ENCODE measurements around the gene DCUN1D2.
A peak's percentile ranks its signal among the peaks of the same experiment; 100 is the strongest.
"Not testable (repeated sequence)": the region's sequence is repeated elsewhere in the genome, so short reads cannot be mapped to it uniquely, and the experiment has no call there.

Gene DCUN1D2

DNA sequence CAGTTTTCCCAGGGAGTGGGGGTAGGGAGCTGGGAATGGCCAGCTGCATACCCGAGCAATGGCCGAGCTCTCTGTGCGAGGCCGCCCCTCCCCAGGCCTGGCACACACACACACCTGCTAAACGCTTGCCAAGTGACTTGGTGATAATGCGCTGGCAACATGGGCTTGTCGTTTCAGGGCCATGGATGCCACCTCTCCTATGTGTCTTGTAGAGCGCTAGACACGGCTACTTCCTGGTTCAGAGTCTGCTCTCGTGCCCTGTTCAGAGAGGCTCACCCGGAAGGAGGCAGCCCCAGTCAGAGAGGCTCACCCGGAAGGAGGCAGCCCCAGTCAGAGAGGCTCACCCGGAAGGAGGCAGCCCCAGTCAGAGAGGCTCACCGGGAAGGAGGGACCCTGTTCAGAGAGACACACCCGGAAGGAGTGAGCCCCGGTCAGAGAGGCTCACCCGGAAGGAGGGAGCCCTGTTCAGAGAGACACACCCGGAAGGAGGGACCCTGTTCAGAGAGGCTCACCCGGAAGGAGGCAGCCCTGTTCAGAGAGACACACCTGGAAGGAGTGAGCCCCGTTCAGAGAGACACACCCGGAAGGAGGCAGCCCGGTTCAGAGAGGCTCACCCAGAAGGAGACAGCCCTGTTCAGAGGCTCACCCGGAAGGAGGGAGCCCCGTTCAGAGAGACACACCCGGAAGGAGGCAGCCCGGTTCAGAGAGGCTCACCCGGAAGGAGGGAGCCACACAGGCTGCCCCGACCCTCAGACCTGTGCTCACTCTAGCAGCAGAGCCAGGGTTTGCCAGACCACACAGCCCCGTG is 41.4 kb downstream of the DCUN1D2 start:
- DNase-seq (ENCODE audit: low read depth in 2 of 3, low spot score in 2 of 3): peak in 1 of 3 experiments; percentile 10

DNA sequence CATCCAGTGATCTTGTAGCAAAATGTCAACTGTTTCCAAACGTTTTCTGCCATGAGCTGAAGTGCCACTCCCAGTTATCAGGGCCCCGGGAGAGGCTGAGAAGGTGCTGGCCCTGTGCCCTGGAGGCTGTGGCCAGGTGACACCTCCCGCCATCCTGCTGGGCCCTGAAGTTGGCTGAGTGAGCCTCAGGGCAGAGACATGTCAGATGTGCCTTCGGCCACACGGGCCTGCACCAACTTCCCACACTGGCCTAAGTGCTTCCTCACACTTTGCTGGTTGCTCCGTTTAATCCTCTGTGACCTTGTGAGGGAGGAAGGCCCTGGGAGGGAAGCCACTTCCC is 42.0 kb downstream of the DCUN1D2 start:
- no peak for DNase-seq (ENCODE audit: low read depth in 2 of 3, low spot score in 2 of 3)

DNA sequence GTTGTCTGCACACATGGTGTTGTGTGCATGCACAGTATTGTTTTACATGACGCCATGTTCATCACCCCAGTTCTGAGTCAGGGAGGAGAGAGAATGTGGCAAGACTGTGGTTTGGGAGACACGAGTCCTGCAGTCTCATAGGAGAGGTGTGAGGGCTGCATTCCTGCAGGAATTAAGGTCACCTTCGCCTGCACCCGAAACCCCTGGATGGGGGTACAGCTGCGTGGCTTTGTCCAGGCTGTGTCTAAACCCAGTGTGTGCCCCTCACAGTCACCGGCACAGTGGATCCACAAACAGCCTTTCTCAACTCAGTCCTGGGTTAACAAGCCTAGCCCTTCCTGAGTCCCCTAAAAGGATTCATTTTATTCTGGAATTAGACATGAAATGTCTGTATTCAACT is 42.9 kb downstream of the DCUN1D2 start:
- DNase-seq (ENCODE audit: low read depth in 2 of 3, low spot score in 2 of 3): no peak

- DNase-seq (ENCODE audit: low read depth in 2 of 3, low spot score in 2 of 3): no peak
These were observed 44.0 kb downstream of the DCUN1D2 start for GRCh38 chr13:113446488-113446854.

GRCh38 chr13:113445791-113446487 is 44.6 kb downstream of the DCUN1D2 start:
- no peak for DNase-seq (ENCODE audit: low read depth in 2 of 3, low spot score in 2 of 3)

- DNase-seq (ENCODE audit: low read depth in 2 of 3, low spot score in 2 of 3): no peak
These were observed 46.5 kb downstream of the DCUN1D2 start for GRCh38 chr13:113443991-113444390.

- no peak for DNase-seq (ENCODE audit: low read depth in 2 of 3, low spot score in 2 of 3)
These were observed 47.5 kb downstream of the DCUN1D2 start for GRCh38 chr13:113442985-113443362.

GRCh38 chr13:113442354-113442984 is 48.0 kb downstream of the DCUN1D2 start:
- no peak for DNase-seq (ENCODE audit: low read depth in 2 of 3, low spot score in 2 of 3)

GRCh38 chr13:113441661-113442060 is 48.9 kb downstream of the DCUN1D2 start:
- DNase-seq (ENCODE audit: low read depth in 2 of 3, low spot score in 2 of 3): no peak

GRCh38 chr13:113437408-113438010 is 53.0 kb downstream of the DCUN1D2 start:
- no peak for DNase-seq (ENCODE audit: low read depth in 2 of 3, low spot score in 2 of 3)

DNA sequence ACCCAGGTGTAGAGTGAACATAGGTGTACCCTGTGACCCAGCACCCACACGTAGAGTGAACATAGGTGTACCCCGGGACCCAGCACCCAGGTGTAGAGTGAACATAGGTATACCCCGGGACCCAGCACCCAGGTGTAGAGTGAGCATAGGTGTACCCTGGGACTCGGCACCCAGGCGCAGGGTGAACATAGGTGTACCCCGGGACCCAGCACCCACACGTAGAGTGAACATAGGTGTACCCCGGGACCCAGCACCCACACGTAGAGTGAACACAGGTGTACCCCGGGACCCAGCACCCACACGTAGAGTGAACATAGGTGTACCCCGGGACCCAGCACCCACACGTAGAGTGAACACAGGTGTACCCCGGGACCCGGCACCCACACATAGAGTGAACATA is 53.6 kb downstream of the DCUN1D2 start:
- DNase-seq (ENCODE audit: low read depth in 2 of 3, low spot score in 2 of 3): not testable (repeated sequence)

DNA sequence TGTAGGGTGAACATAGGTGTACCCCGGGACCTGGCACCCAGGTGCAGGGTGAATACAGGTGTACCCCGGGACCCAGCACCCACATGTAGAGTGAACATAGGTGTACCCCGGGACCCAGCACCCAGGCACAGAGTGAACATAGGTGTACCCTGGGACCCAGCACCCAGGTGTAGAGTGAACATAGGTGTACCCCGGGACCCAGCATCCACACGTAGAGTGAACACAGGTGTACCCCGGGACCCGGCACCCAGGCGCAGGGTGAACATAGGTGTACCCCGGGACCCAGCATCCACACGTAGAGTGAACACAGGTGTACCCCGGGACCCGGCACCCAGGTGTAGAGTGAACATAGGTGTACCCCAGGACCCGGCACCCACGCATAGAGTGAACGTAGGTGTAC is 54.6 kb downstream of the DCUN1D2 start:
- not testable (repeated sequence) for DNase-seq (ENCODE audit: low read depth in 2 of 3, low spot score in 2 of 3)

- DNase-seq (ENCODE audit: low read depth in 2 of 3, low spot score in 2 of 3): no peak
These were observed 57.1 kb downstream of the DCUN1D2 start for GRCh38 chr13:113433391-113433916.

GRCh38 chr13:113432506-113433270 is 57.8 kb downstream of the DCUN1D2 start:
- no peak for DNase-seq (ENCODE audit: low read depth in 2 of 3, low spot score in 2 of 3)

- no peak for DNase-seq (ENCODE audit: low read depth in 2 of 3, low spot score in 2 of 3)
These were observed 59.3 kb downstream of the DCUN1D2 start for GRCh38 chr13:113431171-113431570.

DNA sequence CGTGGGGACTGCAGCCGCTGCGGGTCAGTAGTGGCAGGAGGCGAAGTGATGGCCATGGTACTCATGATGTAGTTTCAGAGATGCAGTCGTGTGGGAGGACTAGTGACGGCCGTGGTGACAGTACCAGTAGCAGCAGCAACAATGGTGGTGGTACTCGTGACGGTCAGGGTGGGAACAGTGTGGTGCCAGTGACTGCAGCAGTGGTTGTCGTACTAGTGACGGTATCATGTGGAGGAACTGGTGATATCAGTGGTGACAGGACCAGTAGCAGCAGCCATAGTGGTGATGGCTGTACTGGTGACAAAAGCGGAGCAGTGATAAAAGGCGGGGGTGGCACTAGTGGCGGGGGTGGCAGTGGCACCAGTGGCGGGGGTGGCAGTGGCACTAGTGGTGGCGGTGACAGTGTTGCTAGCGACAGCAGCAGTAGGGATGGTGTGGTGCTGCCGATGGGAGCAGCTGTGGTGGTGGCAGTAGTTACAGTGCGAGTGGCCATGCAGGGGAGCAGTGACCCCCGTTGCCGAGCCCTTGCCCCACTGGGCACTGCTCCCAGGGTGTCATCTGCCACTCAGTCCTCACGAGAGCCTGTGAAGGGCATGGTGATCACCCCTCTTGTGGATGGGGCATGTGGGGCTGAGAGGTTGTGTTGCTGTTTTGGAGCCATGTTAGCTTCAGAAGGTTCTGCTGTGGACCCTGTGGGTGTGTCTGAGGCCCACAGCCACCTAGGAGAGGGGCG is 60.0 kb downstream of the DCUN1D2 start:
- DNase-seq (ENCODE audit: low read depth in 2 of 3, low spot score in 2 of 3): no peak

DNA sequence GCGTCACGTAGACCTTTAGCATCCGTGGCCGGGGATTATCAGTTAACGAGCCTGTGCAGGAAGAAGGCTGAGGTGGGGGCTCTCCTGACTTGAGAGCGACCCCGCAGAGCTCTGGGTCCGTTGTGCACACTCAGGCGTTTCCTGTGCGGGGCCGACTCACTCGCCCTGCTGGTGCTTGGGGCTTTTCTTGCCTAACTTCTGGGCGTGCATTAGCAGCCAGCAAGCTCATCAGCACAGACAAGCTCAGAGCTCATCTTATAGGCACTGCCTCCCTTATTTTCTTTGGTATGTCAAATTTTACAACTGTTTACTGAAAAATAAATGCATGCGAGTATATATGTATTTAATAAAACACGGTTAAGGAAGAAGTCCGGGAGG is 60.9 kb downstream of the DCUN1D2 start:
- DNase-seq (ENCODE audit: low read depth in 2 of 3, low spot score in 2 of 3): no peak

GRCh38 chr13:113428871-113429607 is 61.5 kb downstream of the DCUN1D2 start:
- no peak for DNase-seq (ENCODE audit: low read depth in 2 of 3, low spot score in 2 of 3)

DNA sequence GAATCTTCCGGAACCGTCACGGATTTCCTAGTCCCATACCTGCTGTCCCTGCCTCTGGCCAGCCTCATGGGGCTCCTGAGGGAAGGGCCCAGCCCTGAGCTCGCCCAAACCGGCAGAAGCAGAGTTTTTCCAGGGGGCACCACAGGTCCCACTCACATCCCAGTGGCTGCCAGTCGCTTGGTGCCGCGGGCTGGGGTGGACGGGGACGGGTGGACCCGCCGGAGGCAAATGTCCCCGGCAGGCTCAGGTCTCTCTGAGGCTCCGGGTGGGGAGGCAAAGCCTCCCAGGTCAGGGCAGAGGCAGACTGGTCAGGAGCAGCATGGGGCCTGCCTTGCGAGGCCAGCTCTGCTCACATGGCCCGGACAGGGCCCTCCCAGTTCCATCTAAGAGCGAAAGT is 62.0 kb downstream of the DCUN1D2 start:
- DNase-seq (ENCODE audit: low read depth in 2 of 3, low spot score in 2 of 3): no peak
